GM19467 (cell line): ENCODE data around the gene TBC1D16.

Experiments used
- ATAC-seq: cut with Tn5 transposase; IDR thresholded peaks from one replicate; pipeline ENCODE4 v1.9.1; 2021; ENCODE audit warnings: mild to moderate bottlenecking, moderate library complexity; ENCODE audit not compliant: unreplicated experiment

The TBC1D16 gene

DNA sequence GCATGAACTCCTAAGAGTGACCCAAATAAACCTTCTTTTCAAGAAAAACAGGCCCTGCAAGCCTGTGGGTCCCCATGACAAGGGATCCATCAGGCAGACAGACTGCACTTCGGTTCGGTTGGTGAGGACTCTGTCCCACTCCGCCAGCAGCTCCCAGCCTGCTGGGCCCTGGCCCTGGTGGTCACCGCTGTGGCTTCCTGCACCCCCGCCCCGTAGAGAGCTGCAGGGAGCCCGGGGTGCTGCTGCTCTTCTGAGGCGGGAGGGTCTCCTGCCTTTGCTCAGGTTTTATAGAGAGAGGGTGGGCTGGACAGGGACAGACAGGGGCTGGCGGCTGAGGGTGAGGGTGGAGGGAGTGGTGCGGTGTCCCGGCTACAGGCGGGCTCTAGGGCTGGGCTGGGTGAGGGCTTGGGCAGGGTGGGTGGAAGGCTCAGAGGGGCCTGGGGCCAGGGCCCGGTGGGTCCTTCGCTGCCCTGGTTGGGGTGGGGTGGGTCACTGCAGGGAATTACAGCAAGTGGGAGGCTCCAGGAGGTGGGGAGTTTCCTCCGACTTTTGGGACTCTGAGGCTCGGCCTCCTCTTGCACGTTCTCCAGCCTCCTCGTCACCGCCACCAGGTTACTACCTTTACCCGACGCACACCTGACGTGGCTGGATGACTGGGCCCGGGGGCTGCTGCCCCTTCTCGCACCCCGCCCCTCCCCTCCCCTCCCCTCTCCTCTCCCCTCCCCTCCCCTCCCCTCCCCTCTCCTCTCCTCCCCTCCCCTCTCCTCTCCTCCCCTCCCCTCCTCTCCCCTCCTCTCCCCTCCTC lies 106.2 kb downstream of the TBC1D16 start:
- no peak for ATAC-seq

DNA sequence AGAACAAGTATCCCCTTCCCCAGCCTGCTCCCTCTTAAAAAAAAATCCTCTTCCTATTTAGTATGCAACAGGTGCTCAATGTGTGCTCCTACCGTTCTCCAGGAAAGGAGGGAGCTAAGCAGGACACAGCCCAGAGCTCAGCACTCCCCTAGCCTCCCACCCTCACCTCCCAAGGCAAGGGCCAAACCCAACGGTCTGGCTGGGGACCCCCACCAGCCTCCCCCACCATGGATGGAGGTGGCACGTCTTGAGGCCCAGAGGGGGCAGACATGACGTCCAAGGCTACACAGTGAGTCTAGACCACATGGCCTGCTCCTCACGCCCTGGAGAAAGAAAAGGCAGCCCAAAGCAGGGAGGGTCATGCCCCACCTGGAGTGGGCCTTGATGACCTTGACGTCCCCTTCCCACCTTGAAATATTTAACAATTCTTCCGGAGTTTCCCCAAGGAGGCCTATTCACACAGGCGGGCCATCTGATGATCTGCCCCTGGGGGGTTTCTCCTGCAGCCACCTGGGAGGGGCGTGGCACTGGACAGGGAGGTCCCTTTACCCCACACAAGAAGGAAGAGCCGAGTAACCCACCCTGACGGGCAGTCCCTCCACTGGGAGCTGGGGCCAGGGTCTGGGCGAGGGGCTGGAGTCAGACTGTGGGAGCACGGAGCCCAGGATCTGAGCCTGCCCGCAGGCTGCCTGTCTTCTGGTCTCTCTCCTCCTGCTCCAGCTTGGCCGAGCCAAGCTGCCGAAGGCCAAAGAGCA lies 107.0 kb downstream of the TBC1D16 start:
- ATAC-seq: no peak

DNA sequence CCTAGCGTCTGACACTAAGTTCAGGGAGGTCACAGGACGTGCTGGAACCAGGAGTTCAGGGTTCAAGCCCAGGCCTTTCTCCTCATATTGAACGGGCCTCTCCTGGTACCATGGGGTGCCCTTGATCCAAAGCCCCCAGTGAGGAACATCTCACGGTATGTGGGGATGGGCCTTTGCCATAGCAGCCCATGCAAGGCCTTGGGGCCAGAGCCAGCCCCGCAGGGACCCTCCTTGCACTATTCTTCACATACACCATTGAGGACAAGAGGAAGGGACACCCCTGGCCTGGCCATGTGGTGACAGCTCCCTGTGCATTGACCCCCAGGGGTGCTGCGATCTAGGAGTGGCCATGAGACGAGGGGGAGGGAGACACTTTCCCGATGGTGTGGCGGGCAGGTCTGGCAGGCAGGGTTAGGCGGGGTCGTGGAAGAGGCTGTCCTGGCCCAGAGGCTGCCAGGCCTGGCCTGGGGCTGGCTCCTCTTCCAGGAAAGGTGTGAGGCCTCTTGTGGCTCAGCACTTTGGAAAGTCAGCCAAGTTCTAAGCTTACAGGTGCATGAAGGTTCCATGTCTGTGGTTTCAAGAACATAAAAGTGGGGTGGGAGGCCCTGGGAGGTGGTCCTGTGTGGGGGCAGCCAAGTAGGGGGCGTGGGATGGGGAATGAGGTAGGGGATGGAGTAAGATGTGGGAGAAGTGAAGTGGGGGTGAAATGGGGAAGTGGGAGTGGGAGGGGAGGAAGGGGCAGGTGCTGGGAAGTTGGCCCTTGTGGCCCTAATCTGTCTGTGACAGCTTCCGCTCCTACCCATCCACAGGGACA lies 107.8 kb downstream of the TBC1D16 start:
- no peak for ATAC-seq

DNA sequence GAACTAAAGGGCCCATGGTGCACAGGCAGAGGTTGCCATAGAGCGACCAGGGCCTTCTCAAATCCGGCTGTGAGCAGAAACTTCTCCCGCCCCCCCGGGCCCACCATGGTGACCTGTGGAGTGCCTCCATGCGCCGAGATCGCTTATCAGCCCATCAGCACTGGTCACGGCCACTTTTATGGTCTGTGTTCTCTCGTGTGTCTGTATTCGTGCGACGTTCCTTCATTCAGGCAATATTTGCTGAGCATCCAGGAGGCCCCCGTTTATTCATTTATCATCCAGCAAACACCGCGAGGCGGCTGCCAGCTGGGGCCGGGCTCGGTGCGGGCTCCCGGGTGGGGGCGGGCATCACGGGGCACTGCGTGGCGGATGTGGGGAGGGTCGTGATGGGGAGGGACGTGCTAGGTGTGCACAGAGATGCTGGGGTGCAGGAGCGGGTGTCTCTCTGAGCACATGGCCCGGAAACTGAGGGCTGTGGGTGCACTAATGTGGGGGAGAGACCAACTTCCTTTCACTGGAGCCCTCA lies 108.5 kb downstream of the TBC1D16 start:
- no peak for ATAC-seq

DNA sequence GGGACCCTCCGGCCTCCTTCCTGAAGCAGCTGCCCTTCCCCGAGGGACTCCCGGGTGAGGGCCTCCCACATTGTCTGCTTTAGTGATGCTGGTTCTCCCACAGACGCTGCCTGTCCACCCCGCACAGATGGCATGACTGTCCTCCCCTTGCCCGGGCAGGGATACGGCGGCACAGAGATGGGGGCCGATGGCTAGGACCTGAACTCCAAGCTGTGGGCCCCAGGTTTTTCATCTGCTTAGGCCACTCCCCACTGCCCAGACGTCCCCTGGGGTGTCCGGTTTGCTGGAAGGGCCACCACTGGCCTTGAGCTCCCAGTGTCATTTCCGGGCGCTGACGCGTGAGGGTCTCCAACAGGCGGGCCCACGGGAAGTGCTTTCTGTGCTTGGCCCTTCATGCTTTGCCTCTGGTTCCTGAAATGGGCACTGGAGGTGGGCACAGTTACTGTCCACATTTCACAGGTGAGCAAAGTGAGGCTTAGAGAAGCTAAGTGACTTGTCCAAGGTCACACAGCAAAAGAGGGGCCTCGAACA lies 109.0 kb downstream of the TBC1D16 start:
- ATAC-seq: no peak

DNA sequence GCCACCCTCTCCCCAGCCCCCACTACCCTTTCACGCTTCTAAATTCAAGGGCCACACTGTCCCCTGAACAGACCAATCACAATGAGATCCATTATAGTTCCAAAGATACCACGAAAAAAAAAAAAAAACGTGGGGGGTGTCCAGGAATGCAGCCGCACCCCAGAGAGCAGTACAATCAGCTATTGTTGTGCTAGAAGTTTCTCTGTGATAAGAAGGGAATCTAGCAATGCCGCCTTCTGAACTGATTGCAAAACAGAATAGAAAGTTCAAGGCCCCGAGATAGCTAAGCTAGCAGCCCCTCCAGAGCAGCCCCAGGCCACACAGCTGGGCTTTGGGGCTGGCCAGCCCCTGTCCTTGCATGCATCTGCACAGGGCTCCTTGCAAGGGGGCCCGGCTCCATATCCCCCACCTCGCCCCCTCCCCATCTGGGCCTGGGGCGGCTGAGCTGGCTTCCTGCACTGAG lies 109.5 kb downstream of the TBC1D16 start:
- no peak for ATAC-seq

DNA sequence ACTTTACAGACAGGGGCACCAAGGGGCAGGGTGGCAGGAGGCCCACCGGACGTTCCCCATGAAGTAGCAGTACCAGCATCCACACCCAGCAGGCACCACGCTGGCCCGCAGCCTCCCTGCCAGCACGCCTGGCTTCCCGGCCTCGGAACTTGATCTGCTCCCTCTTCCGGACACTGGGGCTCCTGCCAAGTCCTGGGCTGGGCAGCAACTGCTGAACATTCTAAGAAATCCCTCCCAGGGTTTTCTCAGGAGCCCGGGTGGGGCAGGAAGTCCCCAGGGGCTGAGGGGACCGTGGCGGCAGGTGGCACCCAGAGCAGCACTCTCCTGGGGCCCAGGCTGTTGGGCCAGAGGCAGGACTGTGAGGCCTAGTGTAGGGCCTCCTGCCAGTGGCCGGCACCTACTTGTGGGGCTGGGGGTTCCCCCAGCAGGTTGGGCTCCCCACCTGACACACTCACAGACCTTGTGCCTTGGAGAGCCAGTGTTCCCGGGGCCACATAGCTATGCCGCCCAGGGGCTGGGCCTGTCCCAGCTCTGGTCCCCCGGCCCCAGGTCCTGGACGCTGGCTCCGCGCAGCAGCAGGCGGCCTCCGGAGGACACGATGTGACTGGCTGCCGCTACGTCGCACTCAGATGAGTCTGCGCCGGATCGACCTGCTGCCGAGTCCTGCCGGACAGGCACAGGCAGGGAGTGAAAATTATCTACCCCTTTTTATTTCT lies 110.3 kb downstream of the TBC1D16 start:
- no peak for ATAC-seq

DNA sequence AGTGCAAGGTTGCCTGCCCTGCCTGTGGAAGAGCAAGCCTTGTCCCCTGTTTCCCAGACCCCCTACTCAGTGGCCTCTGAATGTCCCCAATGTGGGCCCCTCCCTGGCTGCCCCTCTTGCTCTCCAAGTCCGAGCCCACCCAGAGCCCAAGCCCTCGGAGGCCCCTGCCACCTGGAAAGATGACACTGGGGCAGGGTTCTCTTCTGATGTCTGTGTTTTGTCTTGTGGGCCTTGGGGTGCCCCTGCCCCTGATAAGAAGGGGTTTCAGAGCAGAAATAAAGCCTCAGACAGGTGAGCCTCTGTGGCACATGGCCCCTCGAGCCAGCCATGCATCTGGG lies 111.1 kb downstream of the TBC1D16 start:
- no peak for ATAC-seq

DNA sequence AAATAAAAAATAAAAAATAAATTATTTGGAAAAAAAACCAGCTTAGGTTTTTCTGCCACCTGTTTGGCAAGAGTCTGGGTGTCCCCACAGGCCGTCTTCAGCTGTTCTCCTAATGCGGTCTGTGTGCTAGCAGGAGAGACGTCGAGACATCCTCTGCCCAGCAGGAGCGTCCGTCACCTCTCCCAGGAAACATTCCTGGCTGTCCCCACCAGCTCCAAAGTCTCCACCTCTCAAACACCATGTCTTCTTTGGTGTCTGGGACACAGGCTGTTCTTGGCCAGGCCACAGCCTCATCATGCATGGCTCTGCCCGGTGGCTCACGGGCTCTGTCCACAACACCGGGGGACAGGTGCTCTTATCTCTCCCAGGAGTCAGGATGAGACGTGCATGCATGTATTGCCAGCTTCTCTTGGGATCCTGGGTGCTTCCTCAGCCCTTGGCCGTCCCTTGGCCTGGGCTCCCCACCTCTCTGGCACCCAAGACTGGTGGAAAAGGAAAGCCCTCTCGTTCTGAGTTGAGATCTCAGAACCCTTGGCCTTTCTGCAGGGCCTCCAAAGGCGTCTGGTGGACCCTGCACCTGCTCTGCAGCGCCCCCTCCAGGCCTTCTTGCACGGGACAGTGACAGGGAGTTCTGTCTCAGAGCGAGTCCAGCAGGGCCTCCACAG lies 111.6 kb downstream of the TBC1D16 start:
- ATAC-seq: no peak

DNA sequence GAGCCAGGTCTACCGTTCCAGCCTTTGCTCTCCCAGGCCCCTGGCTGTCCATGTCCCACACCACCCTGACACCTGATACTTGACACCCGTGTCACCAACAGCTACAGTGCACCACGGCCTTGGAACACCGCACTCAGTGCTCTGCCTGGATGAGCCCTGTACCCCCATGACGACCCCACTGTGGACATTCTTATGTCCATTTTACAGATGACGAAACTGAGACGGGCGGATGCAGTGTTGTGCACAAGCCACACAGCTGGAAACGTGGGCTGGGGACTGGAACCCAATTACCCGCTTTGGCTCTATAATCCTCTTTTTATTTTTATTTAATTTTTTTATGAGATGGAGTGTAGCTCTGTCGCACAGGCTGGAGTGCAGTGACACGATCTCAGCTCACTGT lies 112.9 kb downstream of the TBC1D16 start:
- no peak for ATAC-seq

DNA sequence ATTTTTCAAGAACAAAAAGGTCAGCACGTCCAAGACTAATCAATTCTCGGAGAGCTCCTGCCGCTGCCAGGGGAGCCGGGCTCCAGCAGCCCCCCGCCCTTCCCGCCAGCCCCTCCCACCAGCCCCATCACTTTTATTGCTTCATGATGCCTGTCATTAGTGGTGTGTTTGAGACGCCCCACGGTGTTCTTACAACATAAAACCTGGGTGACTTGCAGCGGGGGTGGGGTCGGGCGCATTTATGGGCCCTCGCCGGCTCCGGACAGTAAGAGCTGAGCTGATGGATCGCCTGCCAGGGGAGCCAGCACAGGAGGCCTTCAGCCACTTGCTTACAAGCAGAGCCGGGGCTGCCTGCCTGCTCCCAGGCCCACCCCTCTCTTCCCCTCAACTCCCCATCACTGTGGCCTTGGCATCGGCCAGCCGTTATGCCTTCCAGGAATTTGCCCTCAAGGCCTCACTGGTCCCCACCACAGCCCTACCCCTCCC lies 113.5 kb downstream of the TBC1D16 start:
- no peak for ATAC-seq

DNA sequence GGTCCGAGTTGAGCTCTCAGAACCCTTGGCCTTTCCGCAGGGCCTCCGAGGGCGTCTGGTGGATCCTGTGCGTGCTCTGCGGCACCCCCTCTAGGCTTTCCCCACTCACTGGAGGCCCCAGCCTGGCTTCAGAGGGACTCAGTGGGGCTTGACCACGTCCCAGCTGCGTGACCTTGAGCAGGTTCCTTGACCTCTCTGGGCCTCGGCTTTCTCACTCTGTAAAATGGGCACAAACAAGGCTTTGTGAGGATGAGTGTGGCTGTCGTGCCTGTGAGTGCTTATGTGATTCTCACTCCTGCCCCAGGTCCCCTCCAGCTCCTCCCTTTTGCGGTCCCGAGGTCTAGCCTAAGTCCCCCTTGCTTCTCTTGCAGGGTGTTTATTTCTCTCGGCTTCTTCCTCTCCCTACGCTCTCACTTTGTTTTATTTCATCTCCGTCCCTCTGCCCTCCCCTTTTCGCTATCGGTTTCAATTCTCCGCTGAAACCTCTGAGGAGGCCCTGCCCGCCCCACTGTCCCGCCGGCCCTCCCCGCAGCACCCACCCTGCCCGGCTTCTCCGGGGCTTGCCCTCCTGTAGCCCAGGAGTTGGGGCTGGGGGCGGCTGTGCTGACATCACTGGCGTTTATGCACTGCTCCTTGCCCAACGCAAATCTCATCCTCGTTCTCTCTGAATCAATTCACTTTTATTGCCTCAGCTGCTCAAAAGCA lies 114.1 kb downstream of the TBC1D16 start:
- no peak for ATAC-seq

DNA sequence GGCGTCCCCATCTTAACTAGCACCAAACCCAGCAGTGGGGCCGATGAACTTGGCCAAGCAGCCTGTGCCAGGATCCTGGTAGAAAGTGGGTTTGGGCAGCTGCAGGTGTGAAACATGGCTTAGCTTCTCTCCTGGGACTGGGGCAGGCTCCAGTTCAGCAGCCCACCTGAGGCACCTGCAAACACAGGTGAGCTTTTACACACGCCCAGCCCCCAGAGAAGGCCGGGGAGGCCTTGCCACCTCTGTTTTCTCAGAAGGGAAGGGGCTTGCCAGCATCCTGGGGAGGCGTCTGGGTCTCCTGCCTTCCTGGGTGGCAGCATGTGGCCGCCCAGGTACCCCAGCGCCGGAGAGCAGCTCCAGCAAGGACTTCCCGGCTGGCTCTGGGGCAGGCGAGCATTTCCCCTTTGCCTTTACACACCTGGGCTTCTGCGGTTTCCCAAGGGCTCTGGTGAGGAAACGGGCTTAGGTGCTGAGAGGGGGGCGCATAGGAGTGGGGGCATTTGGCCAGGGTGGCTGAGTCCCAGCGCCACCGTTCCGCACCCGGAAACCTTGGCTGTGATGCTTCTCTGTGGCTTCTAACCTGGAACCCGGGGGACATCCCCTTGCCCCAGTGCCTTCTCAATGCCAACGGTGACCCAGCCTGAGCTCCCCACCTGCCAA lies 114.8 kb downstream of the TBC1D16 start:
- ATAC-seq: no peak

DNA sequence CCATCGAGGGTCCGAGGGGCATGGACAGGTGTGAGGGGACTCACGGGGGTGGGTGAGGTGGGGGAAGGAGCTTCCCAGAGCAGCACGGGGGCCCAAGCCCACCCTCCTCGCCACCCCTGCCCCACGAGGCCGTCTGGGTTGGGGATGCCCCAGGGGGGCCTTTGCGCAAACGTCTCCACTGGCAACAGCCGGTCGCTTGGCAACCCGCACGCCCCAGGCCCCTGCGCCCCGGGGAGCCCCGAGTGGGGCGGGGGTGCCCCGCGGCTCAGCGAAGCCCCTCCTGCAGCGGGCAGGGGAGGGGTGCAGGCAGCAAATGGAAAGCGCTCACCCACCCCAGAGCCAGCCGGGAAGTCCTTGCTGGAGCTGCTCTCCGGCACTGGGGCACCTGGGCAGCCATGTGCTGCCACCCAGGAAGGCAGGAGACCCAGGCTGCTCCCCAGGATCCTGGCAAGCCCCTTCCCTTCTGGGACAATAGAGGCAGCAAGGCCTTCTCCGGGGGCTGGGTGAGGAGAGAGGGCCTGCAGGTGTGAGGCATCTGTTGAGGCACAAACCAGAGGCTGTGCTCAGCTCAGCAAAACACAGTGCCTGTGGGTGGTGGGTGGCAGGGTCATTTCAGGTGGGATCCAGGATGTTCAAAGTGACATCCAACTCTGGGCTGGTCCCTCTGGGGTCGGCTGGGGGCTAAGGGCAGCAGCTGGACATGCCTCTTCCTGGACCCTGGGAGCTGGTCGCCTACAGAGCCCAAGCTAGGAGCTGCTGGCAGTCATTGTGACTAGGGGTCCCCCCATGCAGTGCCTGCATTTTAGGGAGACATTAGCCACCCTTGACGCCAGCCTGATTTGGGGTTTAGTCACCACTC lies 115.6 kb downstream of the TBC1D16 start:
- no peak for ATAC-seq

DNA sequence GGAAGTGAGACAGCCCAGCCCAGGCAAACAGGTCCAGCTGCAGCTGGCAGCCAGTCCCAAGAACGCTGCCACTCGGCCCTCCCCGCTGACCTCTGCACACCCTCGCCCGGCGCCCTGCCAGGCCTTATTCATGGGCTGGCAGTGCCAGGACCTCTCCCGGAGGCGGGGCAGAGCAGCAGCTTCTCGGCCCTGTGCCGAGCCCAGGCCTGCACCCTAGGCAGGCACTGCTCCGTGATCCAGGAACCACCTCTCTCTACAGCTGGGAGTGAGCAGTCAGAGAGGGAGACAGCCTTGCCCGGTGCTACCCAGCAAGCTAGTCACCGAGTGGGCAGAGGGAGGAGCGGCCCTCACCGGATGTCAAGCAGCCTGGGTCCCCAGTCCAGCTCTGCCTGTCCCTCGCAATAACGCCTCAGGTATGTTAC lies 116.5 kb downstream of the TBC1D16 start:
- ATAC-seq: no peak

DNA sequence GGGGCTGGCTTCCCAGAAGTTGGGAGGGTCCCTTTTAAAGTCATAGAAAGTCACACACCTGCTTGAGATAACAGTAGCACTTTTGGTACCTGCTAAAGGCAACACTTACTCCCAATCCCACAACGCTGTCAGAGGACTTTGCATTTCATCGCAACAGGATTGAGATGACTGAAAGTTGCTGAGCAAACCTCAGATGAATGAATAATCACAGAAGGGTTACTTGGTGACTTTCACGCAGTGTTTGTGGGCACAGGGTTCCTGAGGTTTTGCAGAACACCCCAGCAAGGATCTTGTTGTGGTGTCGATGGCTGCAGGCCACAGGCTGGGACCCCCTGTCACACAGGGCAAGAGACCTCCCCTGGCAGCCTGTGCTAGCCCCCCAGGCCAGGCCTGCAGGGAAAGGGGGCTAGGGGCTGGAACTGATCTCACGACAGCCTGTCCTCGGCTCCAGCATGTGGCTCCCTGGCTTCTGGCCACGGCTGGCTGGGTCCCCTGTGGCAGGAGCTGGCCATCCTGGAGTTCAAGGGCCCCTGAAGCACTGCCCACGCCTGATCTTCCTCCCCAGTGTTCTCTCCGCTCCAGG lies 117.0 kb downstream of the TBC1D16 start:
- ATAC-seq: no peak

DNA sequence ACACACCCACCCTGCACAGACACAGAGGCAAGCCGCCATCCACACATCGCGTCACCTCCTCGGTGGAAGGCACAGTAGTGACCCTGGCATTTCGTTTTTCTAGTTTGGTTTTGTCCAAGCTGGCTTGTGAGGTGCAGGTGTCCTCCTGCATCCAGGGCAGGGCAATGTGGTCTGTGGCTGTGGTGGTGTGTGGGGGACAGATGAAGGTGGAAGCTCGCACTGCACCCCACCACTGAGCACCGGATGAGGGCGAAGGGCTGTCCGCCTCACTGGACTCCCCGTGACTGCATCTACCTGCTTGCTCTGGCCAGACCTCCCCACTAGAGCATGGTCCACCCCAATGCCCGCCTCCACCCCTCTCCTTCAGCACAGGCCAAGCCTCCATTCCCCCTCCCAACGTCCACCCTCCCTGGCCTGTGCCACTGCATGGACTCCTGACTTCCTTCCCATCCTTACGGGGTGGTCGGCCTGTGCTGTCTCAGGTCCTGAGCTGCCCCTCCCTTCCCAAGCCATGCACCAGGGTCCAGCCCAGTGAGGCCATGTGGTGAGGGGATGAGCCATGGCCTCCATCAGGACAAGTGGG lies 117.7 kb downstream of the TBC1D16 start:
- ATAC-seq: no peak
